ENCODE results near the gene C1QB.
"Not testable (repeated sequence)": the region's sequence is repeated elsewhere in the genome, so short reads cannot be mapped to it uniquely, and the experiment has no call there.

The C1QB gene

DNA sequence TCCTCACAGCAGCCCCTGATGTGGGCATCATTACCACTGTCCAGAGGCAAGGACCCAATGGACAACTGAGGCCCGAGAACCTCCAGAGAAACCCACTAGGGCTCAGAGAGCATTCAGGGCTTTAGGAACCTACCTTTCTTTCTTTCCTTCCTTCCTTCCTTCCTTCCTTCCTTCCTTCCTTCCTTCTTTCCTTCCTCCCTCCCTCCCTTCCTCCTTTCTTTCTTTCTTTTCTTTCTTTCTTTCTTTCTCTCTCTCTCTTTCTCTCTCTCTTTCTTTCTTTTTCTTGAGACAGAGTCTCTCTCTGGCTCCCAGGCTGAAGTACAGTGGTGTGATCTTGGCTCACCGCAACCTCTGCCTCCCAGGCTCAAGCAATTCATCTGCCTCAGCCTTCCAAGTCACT lies 15.8 kb downstream of the C1QB start:
- DNase-seq: not testable (repeated sequence)

DNA sequence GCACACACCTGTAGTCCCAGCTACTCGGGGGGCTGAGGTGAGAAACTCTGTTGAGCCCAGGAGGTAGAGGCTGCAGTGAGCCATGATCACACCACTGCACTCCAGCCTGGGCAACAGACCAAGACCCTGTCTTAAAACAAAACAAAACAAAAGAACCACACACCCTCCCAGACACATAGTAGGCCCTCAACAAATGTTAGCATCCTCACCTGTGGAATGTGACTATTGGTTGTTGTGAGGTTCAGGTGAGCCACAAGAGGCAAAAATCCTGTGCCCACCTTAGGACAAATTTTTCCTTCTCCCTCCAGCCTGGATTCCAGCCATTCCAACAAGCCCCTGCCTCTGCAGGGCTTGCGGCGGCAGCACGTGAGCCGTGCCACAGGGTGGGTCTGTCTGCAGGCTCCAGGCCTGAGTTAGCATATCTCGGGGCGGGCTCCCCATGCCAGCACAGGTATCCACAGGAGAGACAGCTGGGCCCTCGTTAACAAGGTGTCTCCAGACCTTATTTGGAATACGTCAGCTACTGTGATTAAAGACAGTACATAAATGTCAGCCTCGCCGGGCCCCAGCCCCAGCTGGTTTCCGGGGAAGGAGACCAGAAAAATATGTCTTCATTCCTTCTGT lies 17.4 kb downstream of the C1QB start:
- peak; percentile 19 to 42 for DNase-seq

DNA sequence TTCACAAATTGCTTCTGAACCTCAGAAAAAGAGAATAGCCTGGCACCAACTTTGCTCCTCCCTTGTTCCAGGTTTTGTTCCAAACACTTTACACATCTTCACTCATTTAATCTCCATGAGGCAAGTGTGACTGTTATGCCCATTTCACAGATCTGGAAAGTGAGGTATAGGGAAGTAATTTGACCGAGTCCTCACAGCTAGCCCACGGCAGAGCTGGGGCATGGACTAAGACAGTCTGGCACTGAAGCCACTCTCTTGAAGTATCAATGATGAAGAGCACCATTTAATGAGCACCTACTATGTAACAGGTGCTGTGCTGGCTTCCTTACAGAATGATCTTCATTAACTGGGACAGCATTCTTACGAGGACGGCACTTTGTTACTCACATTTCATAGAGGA lies 19.0 kb downstream of the C1QB start:
- no peak for DNase-seq

DNA sequence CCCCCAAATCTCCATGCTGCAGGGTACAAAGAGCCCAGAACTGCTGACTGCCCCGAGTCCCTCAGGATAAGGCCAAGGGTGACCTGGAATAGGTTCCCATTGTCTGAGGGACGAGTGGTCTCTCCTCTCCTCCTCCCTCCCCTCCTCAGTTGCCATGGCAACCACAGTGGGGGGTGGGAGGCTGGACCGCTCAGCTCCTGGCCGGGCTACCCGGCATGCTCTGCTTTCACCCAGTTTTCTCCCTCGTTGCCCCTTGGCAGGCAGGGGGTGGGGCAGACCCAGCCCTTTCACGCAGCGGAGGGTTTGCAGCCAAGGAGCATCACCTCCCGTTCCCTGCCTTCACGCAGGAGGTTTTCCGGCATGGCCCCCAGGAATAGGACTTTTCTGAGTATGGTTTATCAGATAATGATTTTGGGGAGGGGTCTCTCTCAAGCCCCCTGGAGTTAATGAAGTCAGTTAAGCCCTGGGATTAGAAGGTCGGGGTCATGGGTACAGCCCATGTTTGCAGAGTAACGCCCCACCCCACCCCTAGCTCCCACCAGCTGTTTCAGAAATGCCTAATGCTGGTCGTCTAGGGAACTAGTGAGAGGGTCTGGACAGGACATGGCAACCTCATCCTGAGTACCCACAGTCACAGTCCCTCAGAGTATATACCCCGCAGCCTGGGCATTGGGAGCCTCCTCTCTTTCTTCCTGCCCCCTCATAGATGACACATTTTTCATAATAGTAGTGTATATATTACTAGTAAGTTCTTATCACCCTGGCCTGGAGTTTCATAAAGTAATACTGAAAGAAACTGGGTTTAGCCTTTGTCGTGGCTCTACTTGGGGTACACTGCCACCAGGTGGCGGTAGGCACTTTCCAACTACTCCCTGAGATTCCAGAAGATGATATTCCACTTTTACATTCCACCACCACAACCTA lies 20.7 kb downstream of the C1QB start:
- DNase-seq: peak; percentile 12 to 58

DNA sequence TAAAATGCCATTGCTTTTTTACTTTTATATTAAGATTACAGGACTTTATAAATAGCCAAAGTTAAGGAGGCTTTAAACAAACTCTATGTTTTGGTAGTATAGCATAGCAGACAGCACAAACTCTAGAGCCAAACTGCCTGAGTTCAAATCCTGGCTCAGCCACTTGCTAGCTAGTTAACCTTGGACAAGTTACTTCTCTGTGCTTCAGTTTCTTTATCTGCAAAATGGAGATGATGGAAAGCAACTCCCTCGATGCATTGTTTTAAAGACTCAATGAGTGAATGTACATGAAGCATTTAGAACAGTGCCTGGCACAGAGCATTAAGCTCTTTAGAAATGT lies 21.3 kb downstream of the C1QB start:
- no peak for DNase-seq

DNA sequence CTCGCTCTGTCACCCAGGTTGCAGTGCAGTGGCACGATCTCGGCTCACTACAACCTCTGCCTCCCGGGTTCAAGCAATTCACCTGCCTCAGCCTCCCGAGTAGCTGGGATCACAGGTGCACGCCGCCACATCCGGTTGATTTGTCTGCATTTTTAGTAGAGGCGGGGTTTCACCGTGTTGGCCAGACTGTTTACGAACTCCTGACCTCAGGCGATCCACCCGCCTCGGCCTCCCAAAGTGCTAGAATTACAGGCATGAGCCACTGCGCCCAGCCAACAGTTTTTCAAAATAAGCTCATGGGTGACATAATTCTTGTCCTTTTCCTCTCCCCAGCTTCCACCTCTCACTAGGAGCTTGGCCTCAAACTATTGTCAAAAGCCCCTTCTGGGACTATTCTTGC lies 23.1 kb downstream of the C1QB start:
- DNase-seq: not testable (repeated sequence)

DNA sequence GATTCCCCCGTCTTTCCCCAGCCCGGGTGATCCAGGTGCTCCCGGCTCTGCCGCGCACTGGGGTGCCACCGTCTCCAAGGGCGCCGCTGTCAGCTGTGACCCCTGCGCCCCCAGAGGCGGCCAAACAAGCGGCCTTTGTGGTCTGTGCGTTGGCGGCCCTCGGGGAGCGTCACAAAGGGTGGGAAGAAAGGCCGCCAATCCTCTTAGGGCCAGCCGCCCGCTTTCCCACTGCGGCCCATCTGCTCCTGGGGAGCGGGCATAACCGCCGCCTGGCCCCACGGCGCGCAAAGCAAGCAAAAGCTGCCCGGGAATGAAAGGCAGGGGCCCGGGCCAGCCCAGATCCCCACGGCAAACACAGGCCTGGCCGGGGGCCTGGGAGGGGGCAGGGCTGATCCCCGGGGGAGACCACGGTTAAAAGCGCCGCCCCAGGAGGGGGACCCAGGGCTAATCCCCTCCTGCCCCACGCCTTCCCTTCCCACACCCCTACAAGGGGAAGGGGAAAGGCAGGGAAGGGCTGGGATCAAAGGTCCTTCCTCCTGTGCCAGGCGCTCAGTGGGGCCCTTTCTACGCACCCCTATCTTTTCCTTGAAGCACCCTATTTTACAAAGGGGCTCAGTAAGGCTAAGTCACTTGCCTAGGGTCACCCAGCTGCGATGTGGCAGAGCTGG lies 24.0 kb downstream of the C1QB start:
- no peak for DNase-seq

DNA sequence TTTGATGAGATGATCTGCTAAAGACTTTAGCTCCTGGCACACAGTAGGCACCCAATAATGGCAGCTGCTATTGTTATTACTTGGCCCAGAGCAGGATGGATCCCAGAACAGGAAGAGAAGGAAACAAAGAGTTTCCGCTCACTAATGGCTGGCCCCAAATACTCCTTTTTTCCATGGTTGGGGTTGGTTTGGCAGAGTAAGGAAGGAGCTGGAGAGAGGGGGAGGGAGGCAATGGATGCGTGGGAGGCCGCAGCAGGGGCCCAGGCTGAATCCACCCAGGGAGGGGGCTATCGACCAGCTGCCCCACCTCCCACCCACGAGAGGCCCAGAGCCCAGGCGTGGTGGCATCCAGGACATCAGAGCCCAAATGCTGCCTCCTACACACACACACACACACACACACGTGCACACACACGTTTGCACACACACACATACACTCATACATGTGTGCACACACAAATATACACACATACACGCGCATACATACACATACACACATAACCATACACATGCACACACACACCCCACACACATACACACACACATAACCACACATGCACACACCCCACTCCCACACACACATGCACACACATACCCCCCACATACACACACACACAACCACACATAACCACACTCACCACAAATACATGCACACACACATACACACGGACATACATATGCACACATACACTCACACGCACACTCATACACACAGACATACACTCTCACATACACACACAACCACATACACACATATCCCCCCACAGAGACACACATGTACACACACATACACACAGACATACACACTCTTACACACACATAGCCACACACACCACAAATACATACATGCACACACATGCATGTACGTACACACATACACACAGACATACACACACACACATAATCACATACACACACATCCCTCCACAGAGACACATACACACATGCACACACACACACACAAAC lies 25.2 kb downstream of the C1QB start:
- no peak for DNase-seq

DNA sequence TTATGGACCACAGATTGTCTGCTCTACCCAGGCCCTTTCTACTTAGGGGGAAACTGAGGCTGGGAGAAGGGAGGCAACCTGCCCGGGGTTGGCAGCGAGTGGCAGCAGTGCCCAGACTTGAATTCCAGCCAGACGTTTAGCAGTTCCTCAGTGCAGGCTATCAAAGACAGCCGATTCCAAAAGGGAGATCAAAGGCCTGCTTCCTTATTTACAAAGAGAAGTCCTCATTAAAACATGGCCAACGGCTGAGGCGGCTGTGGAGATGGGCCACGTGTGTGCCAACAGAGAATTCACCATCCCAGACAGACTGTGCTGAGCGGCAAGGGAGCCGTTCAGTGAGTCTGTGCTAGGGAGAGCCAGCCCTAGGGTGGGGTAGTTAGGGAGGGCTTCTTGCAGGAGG lies 27.7 kb downstream of the C1QB start:
- peak in 1 of 2 experiments; percentile 29 for DNase-seq

DNA sequence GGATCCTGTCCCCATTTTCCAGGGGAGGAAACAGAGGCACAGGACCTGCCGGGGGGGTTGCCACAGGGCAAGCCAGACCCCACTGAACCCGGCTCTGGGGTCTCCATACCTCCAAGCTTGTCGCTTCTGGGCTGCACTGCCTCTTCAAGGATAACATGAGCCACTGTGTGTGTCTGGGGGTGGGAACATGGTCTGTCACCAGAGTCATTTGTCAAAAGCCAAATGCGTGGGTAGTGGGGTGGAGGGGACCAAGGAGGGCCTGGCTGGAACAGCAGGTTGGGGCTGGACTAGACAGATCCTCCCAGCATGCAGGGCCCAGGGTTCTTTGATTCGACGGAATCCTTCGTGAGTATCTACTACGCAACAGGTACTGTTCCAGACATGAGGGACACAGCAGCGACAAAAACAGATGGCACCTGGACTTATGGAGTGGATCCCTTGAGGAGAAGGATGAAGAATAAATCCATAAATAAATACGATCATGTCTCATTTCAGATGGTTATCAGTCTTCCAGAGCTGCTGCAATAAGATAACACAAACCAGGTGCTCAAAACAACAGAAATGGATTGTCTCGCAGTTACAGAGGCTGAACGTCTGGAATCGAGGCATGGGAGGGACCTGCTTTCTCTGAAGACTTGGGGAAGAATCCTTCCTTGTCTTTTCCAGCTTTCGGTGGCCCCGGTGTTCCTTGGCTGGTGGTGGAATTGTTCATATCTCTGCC lies 28.7 kb downstream of the C1QB start:
- no peak for DNase-seq

DNA sequence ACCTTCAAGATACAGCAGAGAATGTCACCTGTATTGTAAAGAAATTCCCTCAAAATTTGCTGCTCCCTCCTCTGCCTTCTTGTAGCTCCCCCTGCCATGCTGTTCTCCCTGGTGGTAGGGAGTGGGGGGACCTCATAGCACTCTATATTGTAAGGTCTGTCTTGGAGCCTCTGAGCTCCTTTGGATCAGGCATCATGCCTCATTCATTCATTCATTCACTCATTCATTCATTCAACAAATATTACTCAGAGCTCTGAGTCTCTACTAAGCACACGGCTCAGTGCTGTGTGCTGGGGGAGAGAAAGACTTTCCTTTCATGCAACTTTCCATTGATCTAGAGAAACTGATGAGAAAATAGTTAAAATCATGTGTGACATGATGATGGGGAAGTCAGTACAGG lies 30.5 kb downstream of the C1QB start:
- no peak for DNase-seq

DNA sequence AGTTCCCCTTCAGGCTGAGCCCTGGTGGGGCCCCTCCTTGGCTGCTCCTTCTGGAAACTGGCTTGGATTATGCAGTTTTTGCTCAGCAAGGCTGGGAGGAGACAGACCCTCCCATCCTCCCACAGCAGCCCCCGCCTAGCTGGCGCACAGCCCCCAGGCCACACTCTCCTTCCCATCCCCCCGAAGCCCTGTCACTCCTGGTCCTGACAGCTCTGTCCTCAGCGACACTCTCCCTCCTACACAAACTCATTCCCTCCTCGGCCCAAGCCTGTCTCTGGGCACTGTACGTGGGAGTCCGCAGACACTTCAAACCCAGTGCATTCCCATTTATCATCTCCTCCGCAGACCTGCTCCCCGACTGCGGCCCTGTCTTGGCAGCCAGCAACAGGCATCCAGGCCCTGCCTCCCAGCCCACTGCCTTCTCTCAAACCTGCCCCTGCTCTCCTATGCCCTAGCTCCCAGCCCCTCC lies 32.6 kb downstream of the C1QB start:
- no peak for DNase-seq

DNA sequence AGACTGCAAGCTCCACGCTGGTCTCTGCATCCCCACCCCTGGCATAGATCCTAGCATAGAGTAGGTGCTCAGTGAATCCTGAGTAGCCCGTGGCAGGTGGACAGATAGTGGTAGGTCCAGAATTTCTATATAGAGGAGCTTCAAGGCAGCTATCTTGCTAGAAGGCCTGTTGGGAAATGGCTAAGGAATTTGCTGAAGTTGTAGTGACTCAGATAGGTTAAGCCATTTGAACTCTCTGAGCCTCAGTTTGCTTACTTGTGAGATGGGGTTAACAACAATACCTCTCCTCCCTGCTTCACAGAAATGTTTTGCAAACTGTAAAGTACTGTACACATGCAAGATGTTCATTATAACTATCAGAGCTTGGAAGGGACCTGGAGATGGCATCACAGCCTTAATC lies 34.2 kb downstream of the C1QB start:
- DNase-seq: no peak

DNA sequence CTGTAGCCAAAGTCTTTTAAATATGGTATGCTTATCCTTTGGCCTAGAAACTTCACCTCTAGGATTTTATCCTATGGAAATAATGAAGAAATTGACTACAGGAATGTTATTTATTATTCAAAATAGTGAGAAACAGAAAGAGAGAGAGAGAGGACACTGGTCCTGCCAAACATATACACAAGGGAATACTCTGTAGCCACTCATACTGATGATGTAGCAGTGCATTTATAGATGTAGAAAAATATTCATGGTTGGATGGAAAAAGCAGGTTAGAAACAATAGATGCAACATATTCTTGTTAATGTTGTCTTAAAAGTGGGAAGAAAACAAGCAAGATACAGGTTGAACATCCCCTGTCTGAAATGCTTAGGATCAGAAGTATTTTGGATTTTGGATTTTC lies 35.4 kb downstream of the C1QB start:
- DNase-seq: no peak

DNA sequence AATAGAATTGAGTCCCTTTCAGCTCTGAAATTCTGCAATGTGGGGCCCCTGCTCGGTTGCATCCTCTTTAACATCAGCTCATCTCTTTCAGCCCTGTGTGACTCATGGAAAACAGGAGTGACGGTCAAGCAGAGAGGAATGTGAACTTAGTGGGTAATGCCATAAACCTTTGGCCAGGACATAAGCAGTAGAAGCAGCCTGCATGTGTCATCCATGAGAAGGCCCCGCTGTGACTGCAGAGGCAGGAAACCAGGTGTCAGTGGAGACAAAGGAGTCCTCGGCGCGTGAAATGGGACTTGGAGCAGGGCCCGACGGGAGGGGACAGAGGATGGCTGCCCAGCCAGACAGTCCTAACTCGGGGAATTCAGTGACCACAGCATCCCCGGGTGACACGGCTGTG lies 36.5 kb downstream of the C1QB start:
- no peak for DNase-seq

DNA sequence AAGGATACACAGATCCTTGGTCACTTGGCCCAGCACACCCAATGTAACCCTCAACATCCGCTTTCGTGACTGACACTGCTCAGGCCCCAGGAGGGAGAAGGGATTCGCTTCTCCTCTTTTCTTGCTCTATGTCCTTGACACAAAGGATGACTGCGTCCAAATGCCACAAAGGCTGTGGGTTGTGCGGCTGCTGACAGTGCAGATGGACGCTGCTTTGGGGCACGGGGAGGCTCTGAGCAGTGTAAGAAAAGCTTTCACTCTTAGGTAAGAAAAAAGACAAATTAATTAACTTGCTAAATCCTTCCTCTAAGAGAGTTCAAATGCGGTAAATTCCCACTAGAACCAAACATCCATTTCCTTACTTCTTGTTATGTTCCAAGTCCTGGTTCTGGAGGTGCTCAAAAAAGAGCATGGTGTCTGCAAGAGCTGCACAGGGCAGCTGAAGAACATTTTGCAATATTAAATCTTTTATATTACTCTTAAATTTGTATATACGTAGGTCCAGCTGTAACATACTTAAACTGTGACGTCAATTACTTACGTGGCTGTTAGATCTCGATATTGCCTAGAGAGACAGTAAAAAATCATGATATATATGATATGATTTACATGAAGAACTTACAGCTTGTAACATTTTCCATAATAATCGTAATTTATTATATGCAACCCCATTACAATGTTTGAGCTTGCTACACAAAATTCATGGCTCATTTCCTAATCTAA lies 38.2 kb downstream of the C1QB start:
- no peak for DNase-seq

DNA sequence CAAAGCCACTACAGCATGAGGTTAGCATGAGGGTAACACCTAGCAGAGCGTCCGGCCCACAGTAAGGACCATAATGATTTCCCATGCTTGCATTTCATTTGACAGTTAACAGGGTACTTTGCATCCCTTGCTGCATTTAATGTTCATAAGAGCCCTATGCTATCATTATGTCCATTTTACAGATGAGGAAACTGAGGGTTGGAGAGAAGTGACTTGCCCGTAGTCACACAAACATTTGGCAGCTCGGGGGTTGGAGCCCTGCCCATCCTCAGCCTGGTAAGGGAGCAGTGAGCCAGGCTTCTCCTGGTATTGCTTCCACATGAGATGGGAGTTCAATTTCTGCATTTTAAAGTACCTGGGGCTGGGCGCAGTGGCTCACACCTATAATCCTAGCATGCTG lies 41.1 kb downstream of the C1QB start:
- no peak for DNase-seq

DNA sequence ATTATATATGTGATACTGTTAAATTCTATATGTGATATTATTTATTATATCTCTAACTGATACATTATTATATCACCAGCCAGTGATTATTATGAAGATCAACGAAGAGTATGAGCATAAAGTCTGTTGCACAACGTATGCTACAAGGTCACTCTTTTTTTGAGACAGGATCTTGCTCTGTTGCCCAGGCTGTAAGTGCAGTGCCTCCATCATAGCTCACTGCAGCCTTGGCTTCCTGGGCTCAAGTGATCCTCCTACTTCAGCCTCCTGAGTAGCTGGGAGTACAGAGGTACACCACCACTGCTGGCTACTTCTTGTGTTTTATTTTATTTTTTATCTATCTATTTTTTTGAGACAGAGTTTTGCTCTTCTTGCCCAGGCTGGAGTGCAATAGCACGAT lies 43.6 kb downstream of the C1QB start:
- DNase-seq: no peak

DNA sequence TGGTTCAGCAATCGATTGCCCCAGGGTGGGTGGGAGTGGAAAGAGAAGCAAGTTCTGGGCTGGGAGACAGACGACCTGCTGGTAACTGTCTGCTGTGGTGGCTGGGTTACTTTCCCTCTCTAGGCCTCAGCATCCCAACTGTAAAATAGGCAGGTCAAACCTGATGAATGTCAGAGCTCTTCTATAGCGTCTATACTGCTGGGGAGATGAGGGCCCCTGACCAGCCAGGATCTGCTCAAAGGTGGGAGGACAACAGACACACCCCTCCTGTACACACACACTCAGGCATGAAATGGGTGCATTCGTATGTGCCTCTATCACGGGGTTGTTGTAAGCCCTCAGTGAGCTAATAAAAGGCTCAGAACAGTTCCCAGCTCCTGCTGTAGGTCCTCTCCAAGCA lies 44.9 kb downstream of the C1QB start:
- DNase-seq: no peak

DNA sequence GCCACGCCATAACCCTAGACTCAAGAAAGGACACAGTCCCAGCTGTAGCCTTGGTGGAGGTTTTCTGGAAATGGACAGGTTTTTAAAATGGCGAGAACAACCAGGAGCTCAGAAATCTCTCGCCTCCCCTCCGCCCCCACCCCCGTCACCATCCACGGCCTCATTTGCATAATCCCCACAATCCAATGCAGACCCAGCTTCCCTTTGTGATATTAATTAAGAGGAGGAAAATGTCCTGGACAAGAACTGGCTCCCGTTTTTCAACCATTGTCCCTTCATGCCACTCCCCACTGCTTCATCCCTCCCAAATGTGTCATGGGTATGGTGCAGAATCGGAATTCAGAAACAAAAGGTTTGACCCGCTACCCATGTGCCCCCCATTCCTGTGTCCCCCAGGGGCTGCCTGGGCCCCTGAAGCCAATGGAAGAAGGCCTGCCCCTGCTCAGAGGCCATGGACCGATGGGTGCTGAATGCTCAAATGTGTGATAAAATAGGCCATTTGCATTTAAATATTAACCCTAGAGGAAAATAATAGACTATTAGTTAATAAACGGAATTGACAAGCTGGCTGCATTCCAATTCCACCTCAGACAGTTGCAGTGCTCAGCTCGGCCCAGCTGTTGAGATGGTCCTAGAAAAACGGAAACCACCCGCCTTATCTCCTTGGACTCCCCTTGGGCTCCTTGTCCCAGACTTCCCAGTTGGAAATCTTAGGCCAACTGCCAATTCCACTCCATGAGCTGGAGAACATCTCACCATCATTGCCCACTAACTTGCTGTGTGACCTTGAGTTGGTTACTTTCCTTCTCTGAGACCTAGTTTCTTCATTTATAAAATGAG lies 46.9 kb downstream of the C1QB start:
- peak in 1 of 2 experiments; percentile 14 for DNase-seq
